T-helper 2 cell treated with Interferon-gamma antibody and Interleukin-4, amounts not matched to agents 5 μg/mL and 100 μg/mL, for 36 hours (primary cell): ENCODE measurements around the gene FGGY.

Experiments used
- DNase-seq: peaks from one replicate; pipeline ENCODE4 v3.0.0; 2021; ENCODE audit warnings: low spot score
- H3K27ac Mint-ChIP-seq: one replicate; pipeline ENCODE4 v1.8.0; 2021; ENCODE audit warnings: mild to moderate bottlenecking, mixed read lengths
- H3K27me3 Mint-ChIP-seq: one replicate; pipeline ENCODE4 v1.8.0; 2021; ENCODE audit warnings: low read depth, mixed read lengths
- H3K36me3 Mint-ChIP-seq: one replicate; pipeline ENCODE4 v1.8.0; 2021; ENCODE audit warnings: low read depth, mixed read lengths
- H3K4me1 Mint-ChIP-seq: one replicate; pipeline ENCODE4 v1.8.0; 2021; ENCODE audit warnings: low read depth, mixed read lengths
- H3K4me3 Mint-ChIP-seq: one replicate; pipeline ENCODE4 v1.8.0; 2022; ENCODE audit warnings: mild to moderate bottlenecking, moderate library complexity, mixed read lengths
- H3K9me3 Mint-ChIP-seq: one replicate; pipeline ENCODE4 v1.8.0; 2021; ENCODE audit warnings: mixed read lengths

Gene FGGY

DNA sequence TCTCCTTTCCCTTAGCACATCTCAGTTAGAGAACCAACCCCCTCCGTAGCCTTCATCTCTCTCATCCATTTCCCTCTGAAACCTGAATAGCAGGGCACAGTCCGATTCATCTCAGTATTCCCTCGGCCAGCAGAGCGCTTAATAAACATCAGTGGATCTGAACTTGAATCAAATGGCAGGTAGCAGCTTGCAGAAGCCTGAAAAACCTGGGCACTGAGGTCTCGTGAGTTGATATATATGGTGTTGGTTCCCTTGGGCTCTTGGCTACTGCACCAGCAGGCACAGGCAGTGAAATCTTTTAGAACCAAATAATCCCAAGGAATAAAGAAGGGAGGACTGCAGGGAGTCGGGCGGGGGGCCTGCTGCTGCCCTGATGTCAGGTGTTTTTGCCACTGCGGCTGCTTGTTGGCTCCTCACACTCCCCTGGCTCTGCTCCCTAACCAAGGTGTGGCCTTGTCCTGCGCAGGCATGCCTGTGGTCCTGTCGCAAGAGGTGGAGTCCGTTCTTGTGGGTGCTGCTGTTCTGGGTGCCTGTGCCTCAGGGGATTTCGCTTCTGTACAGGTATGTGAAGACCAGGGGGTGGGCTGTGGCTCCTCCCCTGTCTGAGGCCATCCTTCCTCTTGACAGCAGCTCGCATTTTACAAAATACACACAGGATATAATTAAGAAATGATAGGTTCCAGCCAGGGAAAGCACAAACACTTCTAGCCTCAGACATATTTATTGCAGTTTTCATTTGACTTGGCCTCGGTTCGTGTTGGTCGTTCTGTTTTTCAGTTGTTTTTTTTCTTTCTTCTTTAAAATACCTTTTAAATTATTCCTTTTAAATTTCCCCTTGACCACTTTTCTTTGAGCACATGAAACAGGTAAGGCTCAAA, 376.9 kb downstream of the FGGY start:
- no peak for DNase-seq
- H3K4me1 Mint-ChIP-seq: no peaks in the 10 kb centered on the region
- no peaks in the 10 kb centered on the region for H3K27me3 Mint-ChIP-seq
- no peaks in the 10 kb centered on the region for H3K36me3 Mint-ChIP-seq
- no peaks in the 10 kb centered on the region for H3K9me3 Mint-ChIP-seq
- no peak overlapping the region for H3K4me3 Mint-ChIP-seq
- no peak overlapping the region for H3K27ac Mint-ChIP-seq

DNA sequence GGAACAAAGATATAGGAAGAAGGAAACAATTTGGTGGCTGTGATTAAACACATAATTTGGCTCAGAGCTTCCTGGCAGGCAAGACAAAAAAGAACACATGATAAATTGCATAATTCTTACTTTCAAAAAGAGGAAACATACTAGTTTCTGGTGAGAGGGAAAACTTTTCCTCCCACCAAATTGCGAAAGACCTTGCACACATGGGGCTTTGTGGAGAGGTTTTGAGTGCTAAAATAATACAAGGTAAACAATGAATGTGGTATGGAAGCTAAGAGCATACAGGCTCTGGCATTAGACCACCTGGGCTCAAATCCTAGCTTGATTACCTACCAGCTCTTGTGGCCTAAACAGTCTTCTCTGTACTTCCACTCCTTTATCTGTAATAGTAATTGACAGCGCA, 377.7 kb downstream of the FGGY start:
- no peaks in the 10 kb centered on the region for H3K36me3 Mint-ChIP-seq
- H3K27me3 Mint-ChIP-seq: no peaks in the 10 kb centered on the region
- no peaks in the 10 kb centered on the region for H3K9me3 Mint-ChIP-seq
- no peak overlapping the region for H3K4me3 Mint-ChIP-seq
- no peaks in the 10 kb centered on the region for H3K4me1 Mint-ChIP-seq
- no peak for DNase-seq
- H3K27ac Mint-ChIP-seq: no peak overlapping the region

- Mint-ChIP-seq H3K27ac (no peak overlapping the region), H3K9me3 (no peaks in the 10 kb centered on the region), H3K4me3 (no peak overlapping the region), H3K27me3 (no peaks in the 10 kb centered on the region), H3K4me1 (no peaks in the 10 kb centered on the region), H3K36me3 (no peaks in the 10 kb centered on the region)
- no peak for DNase-seq
Measured at GRCh38 chr1:59675936-59676335, 379.0 kb downstream of the FGGY start.

DNA sequence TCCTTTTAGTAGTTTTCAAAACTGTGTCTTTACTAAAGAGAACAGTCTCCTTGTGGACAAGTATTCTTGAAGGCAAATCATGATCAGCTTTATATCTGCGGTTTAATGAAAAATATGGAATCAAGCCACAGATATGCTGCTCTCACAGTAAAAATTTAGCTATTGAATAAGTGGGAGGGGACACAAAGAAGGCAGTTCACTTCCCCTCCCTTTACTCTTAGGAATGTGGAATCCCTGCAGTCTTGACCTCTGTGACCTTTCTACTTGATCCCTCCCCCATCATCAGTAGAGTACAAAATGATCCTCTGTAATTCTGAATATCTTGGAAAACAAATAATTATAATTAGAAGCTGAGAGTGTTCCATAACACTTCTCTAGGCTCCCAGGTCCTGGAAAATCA, 381.1 kb downstream of the FGGY start:
- Mint-ChIP-seq H3K9me3 (no peaks in the 10 kb centered on the region), H3K36me3 (no peaks in the 10 kb centered on the region), H3K27me3 (no peaks in the 10 kb centered on the region), H3K4me3 (no peak overlapping the region), H3K27ac (no peak overlapping the region), H3K4me1 (no peaks in the 10 kb centered on the region)
- no peak for DNase-seq

- H3K27ac Mint-ChIP-seq: no peak overlapping the region
- H3K9me3 Mint-ChIP-seq: no peaks in the 10 kb centered on the region
- DNase-seq: no peak
- H3K4me3 Mint-ChIP-seq: no peak overlapping the region
- no peaks in the 10 kb centered on the region for H3K4me1 Mint-ChIP-seq
- H3K36me3 Mint-ChIP-seq: no peaks in the 10 kb centered on the region
- H3K27me3 Mint-ChIP-seq: no peaks in the 10 kb centered on the region
Measured at GRCh38 chr1:59678493-59679228, 381.8 kb downstream of the FGGY start.

DNA sequence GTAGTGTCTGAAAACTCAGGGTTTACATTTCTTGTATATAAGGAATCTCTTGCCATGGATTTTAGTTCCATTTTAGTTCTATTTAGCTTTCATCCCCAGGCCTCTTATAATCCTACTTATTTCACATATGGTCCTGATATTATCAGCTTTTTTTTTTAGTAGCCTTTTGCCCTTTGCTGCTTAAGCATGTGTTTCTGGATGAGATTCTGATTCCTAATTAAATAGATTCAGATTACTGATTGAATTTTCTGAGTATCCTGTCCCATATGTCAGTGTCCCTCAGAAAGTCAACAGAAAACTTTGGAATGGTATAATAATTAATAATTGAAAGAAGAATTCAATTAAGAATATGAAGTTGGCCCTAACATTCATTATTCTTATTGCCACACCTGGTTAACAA, 383.1 kb downstream of the FGGY start:
- Mint-ChIP-seq H3K27me3 (no peaks in the 10 kb centered on the region), H3K27ac (no peak overlapping the region), H3K4me1 (no peaks in the 10 kb centered on the region), H3K36me3 (no peaks in the 10 kb centered on the region), H3K4me3 (no peak overlapping the region), H3K9me3 (no peaks in the 10 kb centered on the region)
- no peak for DNase-seq

DNA sequence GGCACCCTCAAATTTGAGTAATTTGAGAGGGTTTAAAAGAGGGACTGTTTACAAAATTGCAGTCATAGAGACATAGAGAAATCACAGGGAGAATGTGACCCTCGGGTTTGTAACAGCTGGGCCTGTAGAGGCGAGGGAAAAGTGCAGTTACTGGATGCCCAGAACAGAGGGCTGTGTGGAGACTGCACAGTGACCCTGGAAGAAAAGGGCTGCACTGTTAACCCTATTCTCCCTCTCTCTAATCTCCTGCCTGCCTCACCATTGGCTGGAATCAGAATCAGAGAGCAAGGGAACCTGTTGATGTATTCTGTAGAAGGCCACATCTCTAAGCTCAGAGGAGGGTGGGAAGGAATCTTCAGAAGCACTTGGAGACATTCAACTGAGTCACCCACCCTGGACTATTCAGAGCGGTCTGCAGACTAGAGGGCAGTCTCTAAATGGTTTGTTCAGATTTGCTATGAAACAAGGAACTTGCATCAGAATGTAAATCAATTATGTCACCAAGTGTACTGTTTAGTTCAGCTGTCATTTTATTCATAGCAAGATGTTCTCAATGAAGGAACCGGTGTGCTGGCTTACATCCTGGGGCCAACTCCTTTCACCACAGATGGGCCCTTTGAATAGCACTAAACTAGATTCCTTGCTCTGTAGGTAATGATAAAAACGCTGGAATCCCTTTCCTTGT, 385.6 kb downstream of the FGGY start:
- H3K4me1 Mint-ChIP-seq: no peaks in the 10 kb centered on the region
- H3K27ac Mint-ChIP-seq: no peak overlapping the region
- no peaks in the 10 kb centered on the region for H3K27me3 Mint-ChIP-seq
- no peaks in the 10 kb centered on the region for H3K36me3 Mint-ChIP-seq
- DNase-seq: no peak
- no peak overlapping the region for H3K4me3 Mint-ChIP-seq
- no peaks in the 10 kb centered on the region for H3K9me3 Mint-ChIP-seq

- no peak overlapping the region for H3K27ac Mint-ChIP-seq
- no peaks in the 10 kb centered on the region for H3K4me1 Mint-ChIP-seq
- H3K9me3 Mint-ChIP-seq: no peaks in the 10 kb centered on the region
- no peak overlapping the region for H3K4me3 Mint-ChIP-seq
- DNase-seq: no peak
- no peaks in the 10 kb centered on the region for H3K36me3 Mint-ChIP-seq
- no peaks in the 10 kb centered on the region for H3K27me3 Mint-ChIP-seq
Measured at GRCh38 chr1:59683197-59683596, 386.3 kb downstream of the FGGY start.

- Mint-ChIP-seq H3K9me3 (no peaks in the 10 kb centered on the region), H3K36me3 (no peaks in the 10 kb centered on the region)
Measured at GRCh38 chr1:59684698-59685097, 387.8 kb downstream of the FGGY start.

DNA sequence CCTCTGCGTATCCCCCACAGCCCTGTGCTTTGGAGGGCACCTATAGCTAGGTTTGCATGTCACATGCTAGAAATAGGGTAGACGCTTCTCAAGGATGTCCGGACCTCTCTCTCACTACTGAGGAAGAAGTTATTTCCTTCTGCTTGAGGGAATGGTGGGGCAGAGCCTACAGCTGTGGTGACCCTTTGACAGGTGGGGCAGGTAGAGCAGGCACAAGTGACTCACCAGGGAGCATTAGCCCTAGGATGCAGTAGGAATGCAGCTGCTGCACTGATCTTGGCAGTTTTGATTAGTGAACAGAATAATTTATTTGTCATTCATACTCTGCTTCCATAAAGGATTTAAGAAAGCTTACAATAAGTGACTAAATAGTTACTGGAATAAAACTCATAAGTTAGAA, 388.2 kb downstream of the FGGY start:
- Mint-ChIP-seq H3K4me1 (no peaks in the 10 kb centered on the region), H3K9me3 (no peaks in the 10 kb centered on the region), H3K4me3 (no peak overlapping the region), H3K27me3 (no peaks in the 10 kb centered on the region), H3K27ac (no peak overlapping the region), H3K36me3 (no peaks in the 10 kb centered on the region)
- DNase-seq: no peak

More at GRCh38 chr1:59684698-59685097, 387.8 kb downstream of the FGGY start:
- no peak for DNase-seq
- Mint-ChIP-seq H3K27ac (no peak overlapping the region), H3K4me3 (no peak overlapping the region), H3K27me3 (no peaks in the 10 kb centered on the region), H3K4me1 (no peaks in the 10 kb centered on the region)

- H3K27me3 Mint-ChIP-seq: no peaks in the 10 kb centered on the region
- DNase-seq: no peak
- H3K9me3 Mint-ChIP-seq: no peaks in the 10 kb centered on the region
- H3K27ac Mint-ChIP-seq: no peak overlapping the region
- no peaks in the 10 kb centered on the region for H3K4me1 Mint-ChIP-seq
- no peak overlapping the region for H3K4me3 Mint-ChIP-seq
- H3K36me3 Mint-ChIP-seq: no peaks in the 10 kb centered on the region
Measured at GRCh38 chr1:59685666-59686065, 388.8 kb downstream of the FGGY start.

DNA sequence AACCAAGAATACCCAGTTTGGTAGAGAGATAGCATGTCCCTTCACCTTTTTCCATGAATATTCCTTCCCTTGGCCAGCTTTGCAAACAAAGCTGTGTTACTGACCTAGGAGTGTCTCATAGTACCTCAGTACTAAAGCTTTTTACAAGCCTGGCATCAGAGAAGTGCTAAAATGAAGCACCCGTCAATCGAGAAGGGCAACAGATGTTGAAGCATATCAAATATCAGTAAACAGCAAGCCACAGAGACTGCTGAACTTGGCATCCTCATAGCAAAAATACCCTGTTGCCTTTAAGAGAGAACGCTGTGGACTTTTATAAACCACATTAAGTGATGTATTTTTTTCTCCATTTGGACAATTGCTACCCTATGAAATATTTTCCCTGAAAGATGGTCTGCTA, 389.3 kb downstream of the FGGY start:
- Mint-ChIP-seq H3K4me1 (no peaks in the 10 kb centered on the region), H3K27ac (no peak overlapping the region), H3K9me3 (no peaks in the 10 kb centered on the region), H3K36me3 (no peaks in the 10 kb centered on the region), H3K4me3 (no peak overlapping the region), H3K27me3 (no peaks in the 10 kb centered on the region)
- no peak for DNase-seq

DNA sequence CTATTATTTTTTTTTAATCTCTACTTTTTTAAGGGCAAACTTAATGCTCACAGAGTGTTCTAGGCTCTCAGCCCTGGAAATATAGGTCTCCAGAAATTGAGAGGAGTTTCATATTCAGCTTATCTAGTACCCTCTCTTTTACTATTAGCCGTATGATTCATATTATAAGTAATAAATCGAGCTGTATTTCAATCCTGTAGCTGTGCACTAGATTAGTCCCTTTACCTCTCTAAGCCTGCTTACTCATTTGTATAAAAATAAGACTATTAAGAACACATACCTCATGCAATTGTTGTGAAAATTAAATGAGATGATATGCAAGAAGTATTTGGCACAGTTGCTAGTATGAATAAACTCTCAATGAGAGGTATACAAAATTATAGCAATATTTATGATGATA, 389.7 kb downstream of the FGGY start:
- no peaks in the 10 kb centered on the region for H3K9me3 Mint-ChIP-seq
- no peak overlapping the region for H3K4me3 Mint-ChIP-seq
- H3K4me1 Mint-ChIP-seq: no peaks in the 10 kb centered on the region
- DNase-seq: no peak
- H3K36me3 Mint-ChIP-seq: no peaks in the 10 kb centered on the region
- H3K27me3 Mint-ChIP-seq: no peaks in the 10 kb centered on the region
- no peak overlapping the region for H3K27ac Mint-ChIP-seq

- Mint-ChIP-seq H3K27ac (no peak overlapping the region), H3K9me3 (no peaks in the 10 kb centered on the region), H3K27me3 (no peaks in the 10 kb centered on the region), H3K4me1 (no peaks in the 10 kb centered on the region), H3K36me3 (no peaks in the 10 kb centered on the region), H3K4me3 (no peak overlapping the region)
- no peak for DNase-seq
Measured at GRCh38 chr1:59687081-59687480, 390.2 kb downstream of the FGGY start.
